ENCODE data around the gene MDGA2. TPM values are rescaled to one million over a fixed set of nuclear protein-coding genes. Genes with fewer than 3 reads are reported as not detected.

Gene MDGA2
- total and polyA plus RNA-seq, 2 of the 4 experiments (the other 2 are of a cell fraction): 0.02 TPM; not detected in 1

DNA sequence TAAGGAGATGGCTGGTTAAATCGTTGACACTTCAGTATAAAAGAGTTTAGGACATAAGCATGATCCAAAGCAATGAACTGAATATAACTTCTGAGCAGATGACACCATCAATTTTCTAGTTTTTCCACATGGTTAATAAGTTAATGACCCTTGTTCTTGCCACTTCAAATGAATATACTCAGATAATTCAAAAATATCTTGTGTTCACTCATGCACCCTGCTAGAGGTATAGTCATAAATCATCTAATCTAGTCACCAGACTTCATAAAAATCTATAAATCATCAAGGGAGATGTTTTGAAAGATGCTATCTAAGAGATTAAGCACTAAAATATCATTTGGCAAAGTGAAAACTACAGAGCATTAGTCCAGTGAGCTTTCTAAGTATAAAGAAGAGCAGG is 131.9 kb downstream of the MDGA2 start:
- no TSS peak for BruUV-seq (replicated peaks)
- ChIA-PET POLR2A (ENCODE audit: unreplicated experiment) (no interaction called here), CTCF (no interaction called here)
- H2BK5ac ChIP-seq (ENCODE audit: low read depth, low read length, poor library complexity, severe bottlenecking): no peak overlapping the region
- no peak overlapping the region for H2BK120ac ChIP-seq (ENCODE audit: low read depth, low read length)
- no peak overlapping the region for H2AFZ ChIP-seq (replicated peaks; ENCODE audit: low read length, poor library complexity)
- in situ Hi-C loops (cut with MboI; ENCODE audit: low sequenced_read_pairs) (no loop called here), intact Hi-C loops (cut with micrococcal nuclease) (no loop called here), dilution Hi-C loops (cut with HindIII; ENCODE audit: low sequenced_read_pairs, unreplicated experiment) (no loop called here)
- DNase-seq (no peak), ATAC-seq (ENCODE audit: low read depth) (no peak)
- no peak overlapping the region for H4K5ac ChIP-seq (ENCODE audit: low read depth, low read length)
- H2BK15ac ChIP-seq (ENCODE audit: low read depth, low read length): no peak overlapping the region
- no peak overlapping the region for H3K23ac ChIP-seq (ENCODE audit: low read depth, low read length)
- no peak overlapping the region for H3K18ac ChIP-seq (ENCODE audit: low read depth, low read length)
- no peak overlapping the region for H3K4me2 ChIP-seq (ENCODE audit: low read depth, low read length)
- no peak overlapping the region for H3K27ac ChIP-seq (ENCODE audit: insufficient read depth, low read length)
- H4K20me1 ChIP-seq (ENCODE audit: insufficient read depth, low read length): no peaks in the 10 kb centered on the region
- no peak overlapping the region for H3K4ac ChIP-seq (ENCODE audit: low read depth, low read length)
- H4K91ac ChIP-seq (ENCODE audit: insufficient read depth, low read depth, low read length): no peak overlapping the region
- TF ChIP-seq CEBPB (IDR thresholded peaks at IDR 0.05; ENCODE audit: low read depth, low read length) (no peak), FOS (IDR thresholded peaks at IDR 0.05; ENCODE audit: low read depth, low read length) (no peak), RFX5 (IDR thresholded peaks at IDR 0.05; ENCODE audit: low read depth, low read length) (no peak), POLR2A (IDR thresholded peaks at IDR 0.05; ENCODE audit: low read depth, low read length) (no peak), RAD21 (IDR thresholded peaks at IDR 0.05; ENCODE audit: low read length) (no peak), MAFK (IDR thresholded peaks at IDR 0.05; ENCODE audit: low read depth, low read length) (no peak), NFE2L2 (IDR thresholded peaks at IDR 0.05; ENCODE audit: low read depth, low read length) (no peak), RCOR1 (IDR thresholded peaks at IDR 0.05; ENCODE audit: insufficient replicate concordance, low read length) (no peak), CHD1 (IDR thresholded peaks at IDR 0.05; ENCODE audit: low read depth, low read length) (no peak), USF2 (IDR thresholded peaks at IDR 0.05; ENCODE audit: low read depth, low read length) (no peak), SMC3 (IDR thresholded peaks at IDR 0.05; ENCODE audit: low read depth, low read length) (no peak), MAZ (IDR thresholded peaks at IDR 0.05; ENCODE audit: borderline replicate concordance, low read depth, low read length) (no peak)
- TF ChIP-seq, protein P1, sequence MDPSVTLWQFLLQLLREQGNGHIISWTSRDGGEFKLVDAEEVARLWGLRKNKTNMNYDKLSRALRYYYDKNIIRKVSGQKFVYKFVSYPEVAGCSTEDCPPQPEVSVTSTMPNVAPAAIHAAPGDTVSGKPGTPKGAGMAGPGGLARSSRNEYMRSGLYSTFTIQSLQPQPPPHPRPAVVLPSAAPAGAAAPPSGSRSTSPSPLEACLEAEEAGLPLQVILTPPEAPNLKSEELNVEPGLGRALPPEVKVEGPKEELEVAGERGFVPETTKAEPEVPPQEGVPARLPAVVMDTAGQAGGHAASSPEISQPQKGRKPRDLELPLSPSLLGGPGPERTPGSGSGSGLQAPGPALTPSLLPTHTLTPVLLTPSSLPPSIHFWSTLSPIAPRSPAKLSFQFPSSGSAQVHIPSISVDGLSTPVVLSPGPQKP (IDR thresholded peaks at IDR 0.05; ENCODE audit: borderline replicate concordance, low read depth, low read length): no peak
- no peak overlapping the region for H3K56ac ChIP-seq (ENCODE audit: extremely low read depth, insufficient read depth, low read length)
- no peak overlapping the region for H3K14ac ChIP-seq (replicated peaks; ENCODE audit: low read depth, low read length)
- H3K9ac ChIP-seq (ENCODE audit: low read depth, low read length): no peak overlapping the region
- WGBS, 2 experiments (ENCODE audit: extremely low coverage in 2 of 2, insufficient read length in 1 of 2): no CpG with 5 or more reads among the region's 1 CpG
- H3K27me3 ChIP-seq (ENCODE audit: control insufficient read depth, insufficient read depth, low read length): no peaks in the 10 kb centered on the region
- no peaks in the 10 kb centered on the region for H3K9me1 ChIP-seq (ENCODE audit: insufficient read depth, low read length)
- no peak overlapping the region for H2AK5ac ChIP-seq (ENCODE audit: low read depth, low read length)
- no peak overlapping the region for H2AK9ac ChIP-seq (replicated peaks; ENCODE audit: low read depth, low read length, poor library complexity)
- H2BK20ac ChIP-seq (ENCODE audit: low read depth, low read length): no peak overlapping the region
- no peaks in the 10 kb centered on the region for H3K4me1 ChIP-seq (ENCODE audit: control insufficient read depth, insufficient read depth, low read length)
- no peak overlapping the region for H3K4me3 ChIP-seq (ENCODE audit: insufficient read depth, low read depth, low read length)
- peaks cover 5% of the 10 kb centered on the region for H3K9me3 ChIP-seq (ENCODE audit: control insufficient read depth, insufficient read depth, low read length)
- no peaks in the 10 kb centered on the region for H3K79me1 ChIP-seq (ENCODE audit: low read depth in 1 of 2, low read length in 2 of 2)
- no peaks in the 10 kb centered on the region for H3K36me3 ChIP-seq (ENCODE audit: control insufficient read depth, insufficient read depth, low read length)
- H4K8ac ChIP-seq (ENCODE audit: low read depth in 2 of 2, low read length in 2 of 2): no peak overlapping the region

All from IMR-90 (cell line).